Measurements from ENCODE around the gene FXYD6.
"Not testable (repeated sequence)": the region's sequence is repeated elsewhere in the genome, so short reads cannot be mapped to it uniquely, and the experiment has no call there.

The FXYD6 gene, protein sequence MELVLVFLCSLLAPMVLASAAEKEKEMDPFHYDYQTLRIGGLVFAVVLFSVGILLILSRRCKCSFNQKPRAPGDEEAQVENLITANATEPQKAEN

DNA sequence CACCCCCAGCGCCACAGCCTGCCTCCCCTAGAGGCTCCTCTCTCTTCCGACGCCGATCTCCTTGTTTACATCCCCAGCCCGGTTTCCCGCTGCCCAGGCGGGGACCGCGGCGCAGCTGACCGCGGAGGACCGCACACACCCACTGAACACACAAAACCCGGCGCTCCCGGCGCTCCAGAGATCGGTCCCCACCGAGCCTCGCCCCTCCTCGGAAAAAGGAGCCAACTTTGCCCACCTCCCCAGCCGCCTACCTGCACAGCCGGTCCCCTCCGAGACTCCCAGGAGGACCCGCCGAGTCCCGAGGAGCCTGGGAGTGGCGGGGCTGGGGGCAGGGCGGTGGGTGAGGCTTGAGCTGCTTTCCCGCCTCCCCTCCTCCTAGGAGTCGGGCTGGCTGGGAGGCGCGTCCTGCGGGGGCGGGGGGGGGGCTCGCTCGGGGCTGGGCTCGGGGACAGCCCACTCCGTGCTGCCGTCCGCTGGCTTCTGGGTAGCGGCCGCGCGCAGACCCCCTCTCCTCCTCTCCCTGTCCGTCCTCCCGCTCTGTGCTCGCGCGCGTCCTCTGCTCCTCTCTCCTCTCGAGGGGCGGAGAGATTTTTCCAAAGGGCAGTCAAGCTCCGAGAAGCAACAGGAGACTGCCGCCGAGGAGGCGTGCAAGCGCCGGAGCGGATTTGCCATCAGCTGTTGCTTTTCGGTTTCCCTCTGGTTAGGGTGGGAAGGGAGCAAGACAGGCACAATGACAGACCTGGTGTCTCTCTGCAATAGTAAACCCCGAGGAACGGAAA, at the start of gene FXYD6:
FXYD6 (minus strand) TSS at position 318 of the 779 bp plus-strand sequence. CDS start 33,882 bp downstream, outside the sequence.
- no peak within 1 kb of the TSS for H3K4me3 ChIP-seq (ENCODE audit: low read depth, low read length)

DNA sequence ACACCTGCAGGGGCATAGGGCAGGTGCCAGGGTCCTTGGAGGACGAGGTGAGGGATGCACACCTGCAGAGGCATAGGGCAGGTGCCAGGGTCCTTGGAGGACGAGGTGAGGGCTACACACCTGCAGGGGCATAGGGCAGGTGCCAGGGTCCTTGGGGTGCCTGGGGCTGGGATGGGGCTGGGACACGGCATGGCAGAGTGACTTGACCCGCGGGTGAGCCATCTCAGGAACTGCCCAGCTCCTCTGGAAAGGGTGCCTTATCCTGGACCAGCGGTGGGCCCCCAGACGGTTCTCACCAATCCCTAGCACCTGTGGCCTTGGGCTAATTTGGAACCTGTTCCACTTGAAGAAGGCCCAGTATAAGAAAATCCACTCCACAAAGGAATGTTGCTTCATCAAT, 49.7 kb upstream of the FXYD6 start:
- not testable (repeated sequence) for H3K4me3 ChIP-seq (ENCODE audit: low read depth, low read length)

More for the DNA sequence above, at the start of gene FXYD6:
- TF ChIP-seq, protein P1, sequence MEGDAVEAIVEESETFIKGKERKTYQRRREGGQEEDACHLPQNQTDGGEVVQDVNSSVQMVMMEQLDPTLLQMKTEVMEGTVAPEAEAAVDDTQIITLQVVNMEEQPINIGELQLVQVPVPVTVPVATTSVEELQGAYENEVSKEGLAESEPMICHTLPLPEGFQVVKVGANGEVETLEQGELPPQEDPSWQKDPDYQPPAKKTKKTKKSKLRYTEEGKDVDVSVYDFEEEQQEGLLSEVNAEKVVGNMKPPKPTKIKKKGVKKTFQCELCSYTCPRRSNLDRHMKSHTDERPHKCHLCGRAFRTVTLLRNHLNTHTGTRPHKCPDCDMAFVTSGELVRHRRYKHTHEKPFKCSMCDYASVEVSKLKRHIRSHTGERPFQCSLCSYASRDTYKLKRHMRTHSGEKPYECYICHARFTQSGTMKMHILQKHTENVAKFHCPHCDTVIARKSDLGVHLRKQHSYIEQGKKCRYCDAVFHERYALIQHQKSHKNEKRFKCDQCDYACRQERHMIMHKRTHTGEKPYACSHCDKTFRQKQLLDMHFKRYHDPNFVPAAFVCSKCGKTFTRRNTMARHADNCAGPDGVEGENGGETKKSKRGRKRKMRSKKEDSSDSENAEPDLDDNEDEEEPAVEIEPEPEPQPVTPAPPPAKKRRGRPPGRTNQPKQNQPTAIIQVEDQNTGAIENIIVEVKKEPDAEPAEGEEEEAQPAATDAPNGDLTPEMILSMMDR (IDR thresholded peaks at IDR 0.05; ENCODE audit: borderline replicate concordance, insufficient read depth, low read depth, low read length): no peak

DNA sequence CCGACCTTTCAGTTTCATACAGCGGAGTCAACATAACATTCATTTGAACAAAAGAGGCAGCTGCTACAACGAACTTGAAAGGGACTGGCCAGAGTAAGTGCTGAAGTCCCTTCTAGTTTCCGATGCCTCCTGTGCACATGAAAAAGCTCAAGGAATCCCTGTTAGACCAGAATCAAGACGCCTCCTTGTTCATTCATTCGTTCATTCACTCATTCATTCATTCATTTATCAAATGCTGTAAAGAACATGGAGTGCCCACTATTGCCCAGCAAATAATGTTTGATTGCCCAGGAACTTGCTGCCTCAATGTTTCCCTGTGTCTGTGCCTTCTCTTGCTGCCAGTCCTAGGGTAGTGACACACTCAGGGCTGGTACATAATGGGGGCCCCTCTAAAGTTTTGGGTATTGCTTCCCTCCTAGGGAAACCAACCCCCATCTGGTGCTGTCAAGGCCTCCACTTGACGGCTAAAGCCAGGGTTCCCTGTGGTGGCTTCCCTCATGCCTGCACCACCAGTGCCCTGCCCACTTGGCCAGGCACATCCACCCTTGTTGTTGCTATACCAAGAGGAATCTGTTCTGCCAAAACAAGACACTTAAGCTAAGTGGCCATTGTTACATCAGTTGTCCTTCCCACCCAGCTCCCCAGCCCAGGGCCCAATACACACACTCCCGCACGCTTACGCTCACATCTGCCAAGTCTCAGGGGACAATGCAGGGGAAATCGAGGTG, 48.9 kb upstream of the FXYD6 start:
- TF ChIP-seq, protein P1 (IDR thresholded peaks at IDR 0.05; ENCODE audit: borderline replicate concordance, insufficient read depth, low read depth, low read length): no peak
- no peak overlapping the region for H3K4me3 ChIP-seq (ENCODE audit: low read depth, low read length)

DNA sequence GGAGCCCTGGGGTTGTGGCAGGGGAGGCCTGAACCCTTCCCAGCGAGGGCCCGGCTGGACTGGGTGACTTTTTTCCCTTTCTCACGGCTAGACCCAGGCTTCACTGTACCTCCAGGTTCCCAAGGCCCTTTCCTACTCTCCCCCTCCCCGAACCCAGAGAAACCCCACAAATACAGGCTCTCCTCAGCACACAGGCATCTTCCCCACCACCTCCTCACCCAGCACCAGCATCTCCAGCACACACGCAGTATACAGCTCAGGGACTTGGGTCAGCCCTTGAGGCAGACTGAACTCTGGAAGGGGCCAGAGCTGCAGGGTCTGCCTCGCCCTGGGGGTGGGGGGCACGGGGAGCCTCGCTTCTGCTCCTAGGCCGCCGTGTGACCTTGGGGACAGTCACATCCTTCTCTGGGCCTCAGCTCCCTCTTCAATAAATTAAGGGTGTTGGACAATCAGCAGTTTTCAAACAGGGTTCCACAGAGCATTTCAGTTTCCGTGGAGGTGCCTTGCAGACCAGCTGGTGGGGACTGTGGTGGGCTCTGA, 48.2 kb upstream of the FXYD6 start:
- TF ChIP-seq, protein P1 (IDR thresholded peaks at IDR 0.05; ENCODE audit: borderline replicate concordance, insufficient read depth, low read depth, low read length): no peak
- H3K4me3 ChIP-seq (ENCODE audit: low read depth, low read length): no peak overlapping the region

DNA sequence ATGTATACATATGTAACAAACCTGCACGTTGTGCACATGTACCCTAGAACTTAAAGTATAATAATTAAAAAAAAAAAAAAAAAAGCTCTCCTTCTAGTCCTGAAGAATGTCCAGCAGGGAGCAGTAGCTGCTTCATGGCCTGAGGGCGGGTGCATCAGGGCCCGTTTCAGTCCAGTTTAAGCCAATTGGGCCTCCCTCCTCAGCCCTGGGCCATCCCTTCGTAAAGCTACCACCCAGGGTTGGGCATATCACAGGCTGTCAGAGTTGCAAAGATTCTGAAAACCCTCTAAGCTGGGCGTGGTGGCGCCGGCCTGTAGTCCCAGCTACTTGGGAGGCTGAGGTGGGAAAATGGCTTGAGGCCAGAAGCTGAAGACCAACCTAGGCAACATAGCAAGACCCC, 47.3 kb upstream of the FXYD6 start:
- no peak overlapping the region for H3K4me3 ChIP-seq (ENCODE audit: low read depth, low read length)
- TF ChIP-seq, protein P1 (IDR thresholded peaks at IDR 0.05; ENCODE audit: borderline replicate concordance, insufficient read depth, low read depth, low read length): no peak

DNA sequence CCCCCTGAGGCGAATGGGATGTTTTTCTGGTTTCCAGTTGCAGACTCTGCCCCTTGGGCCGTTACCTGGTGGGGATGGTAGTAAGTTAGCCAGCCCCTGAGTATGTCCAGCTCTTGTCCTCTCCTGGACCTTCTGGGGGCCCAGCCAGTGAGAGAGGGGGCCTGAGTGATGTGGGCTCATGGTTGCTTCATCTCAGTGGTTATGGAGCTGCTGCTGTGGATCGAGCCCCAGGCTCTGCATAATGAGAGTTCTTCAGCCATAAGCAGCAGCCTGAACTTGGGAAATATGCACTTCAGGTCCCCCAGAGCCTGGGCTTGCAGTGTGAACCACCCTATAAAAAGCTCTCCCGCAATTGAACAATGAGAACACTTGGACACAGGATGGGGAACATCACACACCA, 46.8 kb upstream of the FXYD6 start:
- TF ChIP-seq, protein P1 (IDR thresholded peaks at IDR 0.05; ENCODE audit: borderline replicate concordance, insufficient read depth, low read depth, low read length): no peak
- no peak overlapping the region for H3K4me3 ChIP-seq (ENCODE audit: low read depth, low read length)

DNA sequence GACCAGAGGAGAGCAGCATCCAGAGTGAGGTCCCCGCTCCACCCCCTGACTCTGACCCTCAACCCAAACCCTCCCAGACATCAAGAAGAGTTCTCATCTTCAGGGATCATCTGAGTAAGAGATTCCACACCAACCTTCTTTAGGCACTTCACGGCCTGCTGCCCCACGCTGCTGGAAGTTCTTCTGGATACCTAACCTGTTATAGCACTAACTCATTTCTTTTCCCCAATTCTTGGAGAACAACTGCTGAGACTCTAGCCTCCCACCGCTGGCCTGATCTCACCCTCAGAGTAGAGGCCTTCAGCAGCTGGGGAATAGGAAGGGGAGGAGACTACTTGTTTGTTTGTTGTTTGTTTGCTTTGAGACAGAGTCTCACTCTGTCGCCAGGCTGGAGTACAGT, 45.4 kb upstream of the FXYD6 start:
- H3K4me3 ChIP-seq (ENCODE audit: low read depth, low read length): no peak overlapping the region
- TF ChIP-seq, protein P1 (IDR thresholded peaks at IDR 0.05; ENCODE audit: borderline replicate concordance, insufficient read depth, low read depth, low read length): no peak
